HG03039 (cell line): ENCODE data around the gene RBM12.
"Not testable (repeated sequence)": the region's sequence is repeated elsewhere in the genome, so short reads cannot be mapped to it uniquely, and the experiment has no call there.

Source experiments
- ATAC-seq: cut with Tn5 transposase; IDR thresholded peaks from one replicate; pipeline ENCODE4 v1.9.1; 2021; ENCODE audit warnings: mild to moderate bottlenecking, moderate library complexity; ENCODE audit not compliant: unreplicated experiment

Gene RBM12

GRCh38 chr20:35664466-35665206 is at the start of gene RBM12, which contains the start of gene CPNE1:
RBM12 (minus strand) TSS chr20:35664900; CDS start chr20:35655322, 9,578 bp downstream.
CPNE1 (minus strand) TSS chr20:35664900; CDS start chr20:35632923, 31,977 bp downstream.
- peak; percentile 69 for ATAC-seq

GRCh38 chr20:35714127-35714526 is 49.4 kb upstream of the RBM12 start:
- ATAC-seq, result no peak

GRCh38 chr20:35713120-35713519 is 48.4 kb upstream of the RBM12 start:
- not testable (repeated sequence) for ATAC-seq

DNA sequence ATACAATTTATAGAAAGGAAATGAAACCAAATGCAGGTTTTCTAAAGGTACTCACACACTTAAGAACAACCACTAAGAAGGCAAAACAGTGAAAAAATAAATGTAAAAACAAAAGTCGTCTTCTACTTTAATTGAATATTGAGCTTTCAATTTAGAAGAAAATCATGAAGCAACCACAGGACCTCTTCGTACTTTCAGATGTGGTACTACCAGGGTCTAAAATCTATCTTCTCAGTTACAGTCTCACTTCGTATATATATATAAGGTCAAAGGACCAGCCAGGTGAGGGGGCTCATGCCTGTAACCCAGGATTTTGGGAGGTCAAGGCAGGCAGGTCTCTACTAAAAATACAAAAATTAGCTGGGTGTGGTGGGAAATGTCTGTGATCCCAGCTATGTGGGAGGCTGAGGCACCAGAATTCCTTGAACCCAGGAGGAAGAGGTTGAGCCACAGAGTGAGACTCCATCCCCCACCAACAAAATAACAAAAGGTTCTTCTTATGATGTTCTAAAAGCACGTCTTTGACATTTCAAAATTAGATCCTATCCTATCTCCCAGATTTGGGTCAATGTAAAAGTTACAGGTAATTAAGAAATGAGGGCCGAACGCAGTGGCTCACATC is 47.0 kb upstream of the RBM12 start:
- no peak for ATAC-seq

DNA sequence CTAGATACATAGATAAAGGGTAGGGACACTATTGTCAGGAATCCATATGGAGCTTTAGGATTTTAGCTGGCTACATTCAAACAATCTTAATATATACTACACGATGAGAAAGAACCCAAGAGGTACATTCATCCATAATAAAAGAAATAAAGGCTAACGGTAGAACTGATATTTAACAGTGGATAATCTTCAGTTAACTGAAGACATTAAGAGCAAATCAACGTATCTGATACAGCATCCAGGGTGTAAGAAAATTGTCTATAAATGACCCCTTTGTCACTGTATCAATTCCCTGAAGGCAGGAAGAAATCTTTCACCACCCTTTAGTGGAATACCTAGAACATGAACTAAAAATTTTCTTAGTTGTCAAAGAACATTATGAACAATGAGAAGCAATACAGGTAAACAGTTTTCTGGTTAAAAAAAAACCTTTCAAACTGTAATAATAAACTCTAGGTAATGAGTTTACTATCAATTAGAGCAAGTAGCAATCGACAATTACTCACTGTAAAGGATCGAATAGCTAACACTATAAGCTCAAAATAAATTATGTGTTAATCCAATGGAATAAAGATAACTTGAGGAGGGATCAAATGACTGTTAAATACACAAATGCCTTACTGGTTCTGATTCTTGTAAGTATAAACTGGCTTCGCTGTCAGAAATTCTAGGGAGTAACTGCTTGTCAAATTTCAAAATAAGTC is 46.3 kb upstream of the RBM12 start:
- ATAC-seq, result no peak

GRCh38 chr20:35710039-35710438 is 45.3 kb upstream of the RBM12 start:
- no peak for ATAC-seq

- no peak for ATAC-seq
These were observed 44.6 kb upstream of the RBM12 start for GRCh38 chr20:35709259-35709658.

- ATAC-seq, result no peak
These were observed 43.8 kb upstream of the RBM12 start for GRCh38 chr20:35708502-35708901.

GRCh38 chr20:35706591-35707529 is 42.2 kb upstream of the RBM12 start:
- not testable (repeated sequence) for ATAC-seq

DNA sequence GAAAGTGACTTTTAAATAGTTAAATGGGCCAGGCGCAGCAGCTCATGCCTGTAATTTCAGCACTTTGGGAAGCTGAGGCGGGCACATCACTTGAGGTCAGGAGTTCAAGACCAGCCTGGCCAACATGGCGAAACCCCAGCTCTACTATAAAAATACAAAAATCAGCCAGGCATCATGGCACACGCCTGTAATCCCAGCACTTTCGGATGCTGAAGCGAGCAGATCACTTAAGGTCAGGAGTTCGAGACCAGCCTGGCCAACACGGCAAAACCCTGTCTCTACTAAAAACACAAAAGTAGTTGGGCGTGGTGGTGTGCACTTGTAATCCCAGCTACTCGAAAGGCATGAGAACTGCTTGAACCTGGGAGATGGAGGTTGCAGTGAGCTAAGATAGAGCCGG is 41.2 kb upstream of the RBM12 start:
- ATAC-seq, result not testable (repeated sequence)

GRCh38 chr20:35704514-35705261 is 40.0 kb upstream of the RBM12 start:
- no peak for ATAC-seq

DNA sequence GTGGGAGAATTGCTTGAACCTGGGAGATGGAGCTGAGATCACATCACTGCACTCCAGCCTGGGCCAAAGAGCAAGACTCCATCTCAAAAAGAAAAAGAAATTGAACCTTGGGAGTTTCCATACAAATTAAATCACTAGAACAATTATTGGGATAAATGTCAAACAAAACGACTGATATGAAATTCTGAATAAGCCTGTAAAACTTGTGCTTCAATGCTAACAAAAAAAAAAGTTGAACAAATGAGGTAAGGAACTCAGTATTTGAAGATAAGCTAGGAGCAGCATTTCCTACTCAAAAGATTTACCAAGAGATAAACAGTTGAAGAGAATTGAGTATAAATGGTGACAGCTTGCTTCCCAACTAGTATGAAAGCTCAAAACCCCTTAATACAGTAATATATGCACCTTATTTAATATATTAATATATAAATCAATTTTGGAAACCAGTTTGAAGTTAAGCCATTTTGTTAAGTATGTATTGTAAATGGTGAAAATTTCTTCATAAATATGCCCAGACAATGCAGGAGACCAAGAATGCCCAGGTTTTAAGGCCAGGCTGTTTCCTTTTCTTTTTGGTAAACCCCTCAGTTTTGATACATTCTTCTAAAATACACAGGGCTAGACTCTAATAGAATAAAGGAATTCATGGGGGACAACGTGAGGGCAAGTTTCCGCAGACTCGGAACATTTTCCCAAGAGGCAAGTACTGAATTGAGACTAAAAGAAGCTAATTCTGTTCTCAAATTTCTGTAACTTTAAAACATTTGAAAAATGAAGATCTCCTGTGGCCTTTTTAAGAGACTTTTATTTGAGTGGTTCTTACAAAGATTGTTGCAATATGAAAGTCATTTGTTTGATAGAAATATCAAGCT is 38.4 kb upstream of the RBM12 start:
- ATAC-seq, result no peak

DNA sequence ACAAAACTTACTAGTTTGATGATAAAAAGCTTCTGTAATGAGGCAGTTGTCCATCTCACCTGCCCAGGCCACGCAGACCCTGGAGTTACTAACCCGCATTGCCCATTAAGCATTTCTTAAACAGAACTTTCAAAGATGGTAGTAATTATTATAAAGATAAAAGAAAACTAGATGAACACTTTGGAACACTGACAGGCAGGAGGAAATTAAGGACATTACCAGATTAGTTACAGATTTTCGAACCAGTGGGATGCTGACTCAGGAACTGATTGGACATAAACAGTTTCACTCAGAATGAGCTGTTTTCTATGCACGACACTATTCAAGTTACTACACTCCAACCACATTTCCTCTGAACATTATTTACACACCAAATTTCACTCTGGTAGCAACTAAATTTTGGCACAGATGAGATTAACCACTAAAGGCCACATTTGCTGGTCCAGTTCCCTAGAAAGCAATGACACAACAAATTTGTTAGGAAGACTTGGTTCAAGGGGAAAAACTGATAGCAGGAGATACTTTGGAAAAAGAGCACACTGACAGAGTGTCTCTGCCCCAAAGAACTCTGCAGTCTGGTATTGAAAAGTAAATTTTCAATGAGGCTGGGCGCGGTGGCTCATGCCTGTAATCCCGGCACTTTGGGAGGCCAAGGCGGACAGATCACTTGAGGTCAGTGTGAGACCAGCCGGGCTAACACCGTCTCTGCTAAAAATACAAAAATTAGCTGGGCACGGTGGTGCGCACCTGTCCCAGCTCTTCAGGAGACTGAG is 37.5 kb upstream of the RBM12 start:
- ATAC-seq, result no peak

DNA sequence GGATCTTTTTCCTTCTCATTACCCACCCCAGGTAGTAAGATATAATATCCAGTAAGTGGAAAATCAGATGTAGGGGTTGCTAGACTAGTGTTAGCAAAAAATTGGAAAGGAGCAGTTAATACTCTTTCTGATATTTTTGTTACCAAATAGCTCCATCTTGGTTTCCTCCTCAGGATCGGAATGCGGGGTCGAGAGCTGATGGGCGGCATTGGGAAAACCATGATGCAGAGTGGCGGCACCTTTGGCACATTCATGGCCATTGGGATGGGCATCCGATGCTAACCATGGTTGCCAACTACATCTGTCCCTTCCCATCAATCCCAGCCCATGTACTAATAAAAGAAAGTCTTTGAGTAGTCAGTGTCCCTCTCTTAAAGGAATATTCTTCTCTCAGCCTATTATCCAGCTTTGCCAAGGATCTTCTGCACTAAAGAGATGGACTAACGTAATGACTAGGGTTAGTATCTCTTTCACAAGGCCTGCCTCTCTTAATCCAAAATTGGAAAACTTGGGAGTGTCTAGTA is 36.0 kb upstream of the RBM12 start:
- no peak for ATAC-seq

DNA sequence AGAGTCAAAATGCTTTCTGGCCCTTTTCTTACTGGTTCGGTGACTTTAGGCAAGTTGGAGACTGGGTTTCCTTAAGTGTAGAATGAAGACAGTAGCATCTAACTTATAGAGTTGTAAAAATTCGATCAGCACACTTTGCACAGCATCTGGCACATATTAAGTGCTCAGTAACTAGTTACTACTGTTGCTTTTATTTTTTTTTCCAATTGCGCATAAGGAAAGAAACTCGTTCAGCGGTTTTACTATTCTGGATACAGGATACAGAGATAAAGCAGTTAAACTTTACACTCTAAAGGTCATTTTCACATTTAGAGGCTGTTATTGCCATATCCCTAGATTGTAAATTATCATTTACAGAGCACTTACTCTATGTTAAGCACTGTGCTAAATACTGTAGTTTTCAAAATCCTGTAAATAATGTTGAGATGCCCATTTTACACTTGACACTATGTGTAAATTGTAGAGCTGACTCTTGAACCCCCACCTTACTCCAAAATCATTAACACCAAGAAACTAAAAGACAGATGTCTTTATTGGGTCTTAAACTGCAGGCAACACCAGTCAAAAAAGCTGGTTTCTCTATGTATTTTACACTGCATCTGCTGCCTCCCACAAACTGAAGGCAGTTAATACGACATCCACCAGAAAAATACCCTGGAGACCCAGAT is 35.4 kb upstream of the RBM12 start:
- no peak for ATAC-seq

- peak; percentile 74 for ATAC-seq
These were observed 34.6 kb upstream of the RBM12 start, which contains the start of the genes NFS1 and ROMO1 for GRCh38 chr20:35699127-35699956. NFS1 (minus strand) TSS chr20:35699352; CDS start chr20:35699288, 64 bp downstream. ROMO1 (plus strand) TSS chr20:35699405; CDS start chr20:35699633, 228 bp downstream.
